Heart left ventricle (tissue), 13 donors: ENCODE data around the gene SUSD4.

ENCODE experiments used
- POLR2A ChIP-seq, 2 donors: fragments of 450-650 bp; IDR thresholded peaks; one replicate each; pipeline ENCODE4 v1.6.1; 2017; ENCODE audit warnings: antibody characterized with exemption in 2 of 2, mild to moderate bottlenecking in 2 of 2, moderate library complexity in 2 of 2
- TF ChIP-seq, protein P1 (sequence below), 12 donors: fragments of 200-600 bp; sonication (generic) in 4 of 12; IDR thresholded peaks; one replicate each; pipeline versions ENCODE4 v1.5.0 to v1.8.0; 2018 to 2022; ENCODE audit warnings: antibody characterized with exemption in 12 of 12, mild to moderate bottlenecking in 5 of 12
- donor health status: ischemic (EF 13 %, LVEDD 7.1; RV severe dilation, severe dysfunction).
- donor health status: DM: no; HTN: yes; CAD: no.
- donor health status: DM: no; HTN: no; CAD: no.
- donor health status: ischemic (EF 25% LVEDD 6.9; RV normal size, moderate dysfunction).
- donor health status: ischemic (EF 25% LVEDD 5.7; RV mildly dilated, moderate dysfunction).
- donor health status: ischemic (EF 35%, LVEDD 5.7; RV mildly dilated, moderate dysfunction).
- donor health status: nonischemic (EF 11% LVEDD 7.7; RV severe dilation, severe dysfunction).
- donor health status: DM: yes; HTN: yes; CAD: no.
- donor health status: PGD.
- donor health status: ischemic (EF 29% LVEDD 5.4; RV normal size, mild dysfunction).
- donor health status: nonischemic (EF 23%, LVEDD 6.1; RV moderate dilation, normal function).

- TF ChIP-seq, protein P1, sequence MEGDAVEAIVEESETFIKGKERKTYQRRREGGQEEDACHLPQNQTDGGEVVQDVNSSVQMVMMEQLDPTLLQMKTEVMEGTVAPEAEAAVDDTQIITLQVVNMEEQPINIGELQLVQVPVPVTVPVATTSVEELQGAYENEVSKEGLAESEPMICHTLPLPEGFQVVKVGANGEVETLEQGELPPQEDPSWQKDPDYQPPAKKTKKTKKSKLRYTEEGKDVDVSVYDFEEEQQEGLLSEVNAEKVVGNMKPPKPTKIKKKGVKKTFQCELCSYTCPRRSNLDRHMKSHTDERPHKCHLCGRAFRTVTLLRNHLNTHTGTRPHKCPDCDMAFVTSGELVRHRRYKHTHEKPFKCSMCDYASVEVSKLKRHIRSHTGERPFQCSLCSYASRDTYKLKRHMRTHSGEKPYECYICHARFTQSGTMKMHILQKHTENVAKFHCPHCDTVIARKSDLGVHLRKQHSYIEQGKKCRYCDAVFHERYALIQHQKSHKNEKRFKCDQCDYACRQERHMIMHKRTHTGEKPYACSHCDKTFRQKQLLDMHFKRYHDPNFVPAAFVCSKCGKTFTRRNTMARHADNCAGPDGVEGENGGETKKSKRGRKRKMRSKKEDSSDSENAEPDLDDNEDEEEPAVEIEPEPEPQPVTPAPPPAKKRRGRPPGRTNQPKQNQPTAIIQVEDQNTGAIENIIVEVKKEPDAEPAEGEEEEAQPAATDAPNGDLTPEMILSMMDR (IDR thresholded peaks at IDR 0.05): no peak
- TF ChIP-seq POLR2A (IDR thresholded peaks at IDR 0.05): no peak
Measured at GRCh38 chr1:223204424-223204823, 159.6 kb downstream of the SUSD4 start.
